Measurements from ENCODE around the gene HS3ST5.
"Not testable (repeated sequence)": the region's sequence is repeated elsewhere in the genome, so short reads cannot be mapped to it uniquely, and the experiment has no call there.

HS3ST5 gene

GRCh38 chr6:114084327-114084890, 258.4 kb downstream of the HS3ST5 start:
- no peak for DNase-seq

- no peak for DNase-seq
These were observed 259.6 kb downstream of the HS3ST5 start for GRCh38 chr6:114083251-114083650.

- no peak for DNase-seq
These were observed 261.1 kb downstream of the HS3ST5 start for GRCh38 chr6:114081730-114082129.

- no peak for DNase-seq
These were observed 261.8 kb downstream of the HS3ST5 start for GRCh38 chr6:114080891-114081510.

GRCh38 chr6:114080410-114080809, 262.4 kb downstream of the HS3ST5 start:
- not testable (repeated sequence) for DNase-seq

- no peak for DNase-seq
These were observed 267.0 kb downstream of the HS3ST5 start for GRCh38 chr6:114075777-114076176.

DNA sequence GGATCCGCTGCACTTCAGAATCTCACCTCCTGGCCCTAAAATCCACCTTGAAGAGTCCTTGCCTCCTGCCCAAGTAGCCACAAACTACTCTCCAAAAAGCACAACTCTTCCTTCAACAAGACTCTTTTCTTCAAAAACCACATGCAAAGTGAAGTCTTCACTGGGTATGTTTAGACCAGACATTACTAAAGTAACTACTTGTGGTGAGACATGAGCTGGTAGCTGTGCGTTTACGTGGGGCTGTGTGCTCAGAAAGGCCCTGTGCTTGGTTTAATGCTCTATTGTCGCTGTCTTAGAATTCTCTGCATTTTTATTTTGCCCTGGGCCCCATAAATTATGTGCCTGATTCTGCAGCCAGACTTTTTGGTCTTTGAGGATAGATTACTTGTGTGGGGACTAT, 267.5 kb downstream of the HS3ST5 start:
- DNase-seq: no peak

DNA sequence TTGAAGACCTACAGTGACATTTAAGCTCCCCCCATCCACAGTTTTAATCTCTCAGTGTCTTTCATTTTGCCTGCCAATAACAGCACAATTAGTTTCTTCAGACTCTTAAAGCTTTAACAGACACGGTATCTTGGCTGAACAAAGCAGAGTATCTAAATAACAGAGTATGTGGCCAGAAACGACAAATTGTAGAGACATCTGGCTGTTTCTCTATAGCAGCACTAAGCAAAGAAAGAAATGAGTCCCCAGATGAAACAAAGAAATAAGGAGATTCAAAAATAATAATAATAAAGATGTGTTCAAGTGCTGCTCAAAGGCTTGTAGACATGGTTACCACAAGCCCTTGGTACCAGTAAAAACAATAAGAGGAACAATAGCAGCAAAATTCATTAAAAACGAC, 274.1 kb downstream of the HS3ST5 start:
- DNase-seq: no peak

- DNase-seq: no peak
These were observed 274.7 kb downstream of the HS3ST5 start for GRCh38 chr6:114068116-114068515.

DNA sequence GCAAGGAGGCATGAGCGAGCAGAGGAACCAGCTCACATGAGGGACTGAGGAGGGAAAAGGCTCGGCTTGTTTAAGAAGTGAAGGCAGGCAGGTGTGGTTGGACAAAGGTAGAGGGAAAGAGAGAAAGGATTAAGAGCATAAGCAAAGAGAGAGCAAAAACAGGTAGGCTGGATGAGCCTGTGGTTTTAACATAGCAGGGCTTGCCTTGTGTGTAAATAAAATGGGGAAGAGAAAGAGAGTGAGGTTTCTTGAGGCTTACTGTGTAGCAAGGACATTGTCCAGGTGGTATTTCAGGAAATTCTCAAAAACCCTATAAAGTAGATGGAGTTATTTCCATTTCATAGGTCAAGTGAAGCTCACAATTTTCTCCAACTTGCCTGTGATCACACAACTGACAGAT, 278.0 kb downstream of the HS3ST5 start:
- no peak for DNase-seq

GRCh38 chr6:114063956-114064355, 278.9 kb downstream of the HS3ST5 start:
- DNase-seq: no peak

GRCh38 chr6:114062199-114062598, 280.6 kb downstream of the HS3ST5 start:
- no peak for DNase-seq

DNA sequence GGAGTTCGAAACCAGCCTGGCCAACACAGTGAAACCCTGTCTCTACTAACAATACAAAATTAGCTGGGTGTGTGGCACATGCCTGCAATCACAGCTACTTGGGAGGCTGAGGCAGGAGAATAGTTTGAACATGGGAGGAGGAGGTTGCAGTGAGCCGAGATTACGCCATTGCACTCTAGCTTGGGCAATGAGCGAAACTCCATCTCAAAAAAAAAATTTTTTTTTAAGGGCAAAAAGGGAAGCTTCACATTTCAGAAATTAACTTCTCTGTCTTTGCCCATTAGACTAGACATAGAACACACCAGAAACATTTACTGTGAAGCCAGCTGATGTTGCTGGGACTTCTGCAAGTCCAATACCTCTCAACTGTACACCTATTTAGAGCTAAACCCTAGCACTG, 281.1 kb downstream of the HS3ST5 start:
- DNase-seq: no peak

DNA sequence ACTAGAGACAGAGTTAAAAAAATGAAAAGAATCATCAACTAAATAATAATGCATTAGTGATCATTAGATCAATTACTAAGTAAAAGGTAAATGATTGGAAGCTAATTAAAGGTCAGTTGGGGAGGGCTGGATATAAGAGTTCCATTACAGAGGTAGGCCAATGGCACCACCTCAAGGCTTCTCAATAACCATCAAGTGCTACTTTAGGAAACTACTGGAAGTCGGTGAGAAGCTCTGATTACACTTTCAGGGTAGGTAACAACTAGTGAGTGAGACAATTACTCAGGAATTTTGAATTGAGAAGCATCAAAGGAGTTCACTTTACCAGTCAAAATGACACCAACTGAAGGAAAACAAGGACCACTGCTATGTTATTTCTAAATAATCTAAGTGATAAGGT, 281.7 kb downstream of the HS3ST5 start:
- DNase-seq: no peak

DNA sequence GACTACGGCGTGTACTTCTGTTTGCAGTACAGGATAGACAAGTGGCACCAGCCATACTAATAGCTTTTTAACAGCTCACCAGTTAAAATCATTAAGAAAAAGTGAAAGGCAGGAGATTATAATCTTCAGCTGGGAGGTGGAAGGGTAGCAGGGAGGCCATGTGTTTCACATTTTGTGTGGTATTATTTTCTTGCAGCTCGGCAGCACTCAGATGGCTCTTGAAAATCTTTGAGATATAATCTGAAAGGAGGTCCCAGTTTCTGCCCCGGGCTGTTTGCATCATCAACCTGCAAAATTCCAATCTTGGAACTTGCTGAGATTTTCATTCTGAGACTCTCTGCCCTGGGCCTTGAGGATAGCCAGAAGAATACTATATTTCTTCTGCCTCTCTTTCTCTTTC, 284.4 kb downstream of the HS3ST5 start:
- DNase-seq: no peak

DNA sequence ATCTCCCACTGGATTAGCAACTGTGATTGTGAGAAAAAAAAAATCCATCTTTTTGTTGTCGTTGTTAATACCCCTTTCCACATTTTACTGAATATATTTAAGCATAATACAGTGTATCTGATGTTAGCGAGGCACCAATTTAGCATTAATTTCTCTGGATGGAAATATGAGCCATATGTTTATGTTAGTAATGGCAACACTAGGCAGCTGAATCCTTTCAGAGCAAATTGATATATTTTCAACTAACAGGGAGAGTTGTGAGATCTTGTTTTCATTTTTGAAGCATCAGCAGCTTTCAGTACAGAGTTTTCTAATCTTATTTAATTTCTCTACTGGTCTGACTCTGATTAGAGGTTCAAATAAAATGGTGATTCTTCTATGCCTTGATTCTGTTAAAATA, 287.1 kb downstream of the HS3ST5 start:
- no peak for DNase-seq

GRCh38 chr6:114055349-114055748, 287.5 kb downstream of the HS3ST5 start:
- DNase-seq: no peak

DNA sequence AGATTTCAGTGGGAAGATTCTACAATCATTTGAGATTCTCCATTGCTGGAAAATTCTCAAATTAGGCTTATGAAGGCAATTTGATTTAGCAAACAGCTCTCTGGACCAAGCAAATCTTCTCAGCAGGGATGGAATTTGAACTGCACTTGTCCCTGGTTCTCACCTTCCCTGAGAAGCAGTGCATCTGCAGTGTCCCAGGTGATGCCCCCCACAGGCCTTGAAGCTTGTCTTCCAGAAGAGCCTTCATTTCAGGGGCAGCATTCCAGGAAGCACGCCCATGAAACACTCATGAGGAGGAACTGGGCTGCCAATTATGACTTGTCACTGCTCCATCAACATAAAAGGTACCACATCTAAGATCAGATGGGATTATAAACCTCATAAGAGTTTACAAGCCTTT, 289.0 kb downstream of the HS3ST5 start:
- DNase-seq: no peak

GRCh38 chr6:114052141-114052540, 290.7 kb downstream of the HS3ST5 start:
- no peak for DNase-seq

- DNase-seq: no peak
These were observed 291.8 kb downstream of the HS3ST5 start for GRCh38 chr6:114051031-114051430.

DNA sequence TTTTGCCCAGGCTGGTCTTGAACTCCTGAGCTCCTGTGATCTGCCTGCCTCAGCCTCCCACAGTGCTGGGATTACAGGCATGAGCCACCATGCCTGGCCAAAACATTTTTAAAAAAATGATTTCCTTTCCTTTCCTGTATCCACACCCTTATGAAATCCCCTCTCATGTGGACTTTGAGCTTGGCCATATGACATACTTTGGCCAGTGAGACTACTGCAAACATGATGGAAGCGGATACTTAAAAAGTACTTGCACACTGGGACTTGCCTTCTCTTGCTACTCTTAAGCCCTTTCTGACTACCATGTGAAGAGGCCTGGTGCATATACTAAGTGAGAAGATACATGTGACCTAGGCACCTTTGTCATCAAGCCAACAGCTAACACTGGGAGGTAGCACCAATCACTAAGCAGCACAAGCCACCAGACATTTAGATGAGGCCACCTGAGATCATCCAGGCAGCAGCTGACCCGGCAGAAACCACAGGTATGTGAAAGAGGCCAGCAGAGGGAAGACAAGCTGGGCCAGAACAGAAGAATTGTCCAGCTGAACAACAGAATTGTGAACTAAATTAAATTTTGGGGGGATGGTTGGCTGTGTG, 293.4 kb downstream of the HS3ST5 start:
- no peak for DNase-seq

DNA sequence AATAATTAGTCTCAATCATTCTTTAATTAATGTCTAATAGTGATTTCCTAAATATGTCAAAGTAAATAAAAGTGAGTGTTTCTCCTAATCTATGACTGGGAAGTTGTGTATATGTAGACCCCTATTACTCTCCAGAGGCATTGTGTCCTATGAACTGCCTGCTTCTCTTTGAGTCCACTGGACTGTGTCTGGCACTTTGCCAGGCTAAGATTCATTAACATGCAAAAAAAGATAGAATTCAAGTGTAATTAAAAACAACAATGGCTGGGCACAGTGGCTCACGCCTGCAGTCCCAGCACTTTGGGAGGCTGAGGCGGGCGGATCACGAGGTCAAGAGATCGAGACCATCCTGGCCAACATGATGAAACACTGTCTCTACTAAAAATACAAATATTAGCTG, 298.3 kb downstream of the HS3ST5 start:
- not testable (repeated sequence) for DNase-seq

DNA sequence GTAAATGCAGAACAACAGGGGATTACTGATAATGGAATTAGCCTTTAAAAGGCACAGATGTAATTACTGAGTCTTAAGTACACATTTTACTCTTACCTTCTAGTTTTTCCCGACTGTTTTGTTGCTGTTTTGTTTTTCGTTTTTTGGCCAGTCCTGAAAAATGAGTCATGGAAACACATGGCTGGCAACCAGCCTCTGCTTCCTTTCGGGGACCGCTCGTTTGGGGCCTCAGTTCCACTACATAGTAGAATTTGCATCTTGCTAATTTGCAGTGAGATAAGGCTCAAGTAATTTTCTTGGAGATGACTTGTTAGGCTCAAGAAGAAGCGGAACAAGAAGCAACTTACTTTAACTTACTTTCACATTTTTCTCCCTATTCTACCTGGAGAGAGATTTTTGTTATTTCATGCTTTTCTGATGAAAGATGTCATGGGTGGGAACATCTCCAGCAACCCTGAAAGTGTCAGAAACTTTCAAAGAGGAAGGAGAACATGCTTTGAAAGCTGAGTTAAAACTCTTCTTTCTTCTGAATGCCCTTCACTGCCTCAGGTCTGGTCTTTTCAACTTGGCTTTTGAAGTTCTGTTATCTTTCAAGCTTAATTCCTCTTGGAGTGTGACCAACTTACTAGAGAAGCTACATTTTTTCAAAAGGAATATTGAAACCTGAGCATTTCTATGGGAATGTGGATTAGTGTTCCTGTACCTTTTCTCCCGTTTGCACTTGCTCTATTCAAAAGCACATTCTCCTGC, 300.4 kb downstream of the HS3ST5 start:
- no peak for DNase-seq

- DNase-seq: no peak
These were observed 302.0 kb downstream of the HS3ST5 start for GRCh38 chr6:114040871-114041270.

All from CD4-positive, alpha-beta T cell treated with Interleukin-4 for 1 hour (primary cell).